Calu3 (cell line): ENCODE results near the gene SH2D3A. TPM values are rescaled to one million over a fixed set of nuclear protein-coding genes. Genes with fewer than 3 reads are reported as not detected.

ENCODE experiments used
- BruUV-seq: library from RNA; stranded (reverse); fragments of 400-500 nt; replicated peaks from 2 replicates; lab custom pipeline; 2021; lab: Mats Ljungman, UMichigan
- CTCF ChIA-PET: fragments of 300-600 bp; sonication (Branson Sonifier 250); formaldehyde crosslinking; loops from one replicate; lab custom pipeline; 2022; ENCODE audit warnings: antibody characterized with exemption; lab: Charles Lee
- DNase-seq: peaks from one replicate; pipeline ENCODE4 v3.0.0; 2022
- H3K27ac Mint-ChIP-seq: one replicate; pipeline ENCODE4 v1.8.0; 2022; ENCODE audit warnings: mixed read lengths; ENCODE audit not compliant: unreplicated experiment
- H3K27me3 Mint-ChIP-seq: one replicate; pipeline ENCODE4 v1.8.0; 2022; ENCODE audit warnings: mixed read lengths; ENCODE audit not compliant: unreplicated experiment
- H3K36me3 Mint-ChIP-seq: one replicate; pipeline ENCODE4 v1.8.0; 2022; ENCODE audit warnings: mild to moderate bottlenecking, moderate library complexity, mixed read lengths; ENCODE audit not compliant: insufficient read depth, unreplicated experiment
- H3K4me1 Mint-ChIP-seq: one replicate; pipeline ENCODE4 v1.8.0; 2022; ENCODE audit warnings: mild to moderate bottlenecking, low read depth, mixed read lengths; ENCODE audit not compliant: unreplicated experiment
- H3K4me3 Mint-ChIP-seq: one replicate; pipeline ENCODE4 v1.8.0; 2022; ENCODE audit warnings: mild to moderate bottlenecking, low read depth, moderate library complexity, mixed read lengths; ENCODE audit not compliant: unreplicated experiment
- H3K9me3 Mint-ChIP-seq: one replicate; pipeline ENCODE4 v1.8.0; 2022; ENCODE audit warnings: low read depth, mixed read lengths; ENCODE audit not compliant: unreplicated experiment
- intact Hi-C: fragments of 100-400 bp; cut with micrococcal nuclease; formaldehyde crosslinking; loops from one replicate; pipeline ENCODE4 v1.10.0; 2022; ENCODE audit not compliant: unreplicated experiment
- total RNA-seq: library from RNA; stranded (reverse); gene quantifications from 2 replicates; pipeline ENCODE4 v1.2.3, GENCODE V29; 2022
- TF ChIP-seq, protein P1 (sequence below): fragments of 200-600 bp; IDR thresholded peaks from one replicate; pipeline ENCODE4 v1.8.0; 2022; ENCODE audit warnings: antibody characterized with exemption; ENCODE audit not compliant: unreplicated experiment

The SH2D3A gene
- total RNA-seq, 1 experiment from 2014 or later = 64.0 TPM

DNA sequence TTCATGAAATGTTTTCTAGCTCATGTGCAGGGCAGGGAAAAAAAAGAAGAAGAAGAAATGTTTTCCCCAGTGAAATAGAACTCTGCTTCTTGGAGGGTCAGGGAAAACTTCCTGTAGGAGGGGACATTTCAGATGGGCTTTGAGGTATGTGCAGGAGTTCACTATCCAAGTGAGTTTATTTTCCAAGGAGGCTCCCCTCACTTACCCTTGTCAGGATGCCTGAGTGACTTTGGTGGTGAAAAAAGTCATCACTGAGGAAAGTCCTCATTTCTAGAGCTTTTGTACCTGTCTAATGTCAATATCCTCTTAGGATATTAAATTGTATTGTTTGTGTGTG lies 46.1 kb downstream of the SH2D3A start:
- H3K36me3 Mint-ChIP-seq = peaks cover 46% of the 10 kb centered on the region
- TF ChIP-seq, protein P1, sequence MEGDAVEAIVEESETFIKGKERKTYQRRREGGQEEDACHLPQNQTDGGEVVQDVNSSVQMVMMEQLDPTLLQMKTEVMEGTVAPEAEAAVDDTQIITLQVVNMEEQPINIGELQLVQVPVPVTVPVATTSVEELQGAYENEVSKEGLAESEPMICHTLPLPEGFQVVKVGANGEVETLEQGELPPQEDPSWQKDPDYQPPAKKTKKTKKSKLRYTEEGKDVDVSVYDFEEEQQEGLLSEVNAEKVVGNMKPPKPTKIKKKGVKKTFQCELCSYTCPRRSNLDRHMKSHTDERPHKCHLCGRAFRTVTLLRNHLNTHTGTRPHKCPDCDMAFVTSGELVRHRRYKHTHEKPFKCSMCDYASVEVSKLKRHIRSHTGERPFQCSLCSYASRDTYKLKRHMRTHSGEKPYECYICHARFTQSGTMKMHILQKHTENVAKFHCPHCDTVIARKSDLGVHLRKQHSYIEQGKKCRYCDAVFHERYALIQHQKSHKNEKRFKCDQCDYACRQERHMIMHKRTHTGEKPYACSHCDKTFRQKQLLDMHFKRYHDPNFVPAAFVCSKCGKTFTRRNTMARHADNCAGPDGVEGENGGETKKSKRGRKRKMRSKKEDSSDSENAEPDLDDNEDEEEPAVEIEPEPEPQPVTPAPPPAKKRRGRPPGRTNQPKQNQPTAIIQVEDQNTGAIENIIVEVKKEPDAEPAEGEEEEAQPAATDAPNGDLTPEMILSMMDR = no peak
- H3K4me3 Mint-ChIP-seq = peak overlapping the region; percentile 82
- peaks cover 4% of the 10 kb centered on the region for H3K9me3 Mint-ChIP-seq
- CTCF ChIA-PET = no interaction called here
- peak overlapping the region; percentile 72 for H3K27ac Mint-ChIP-seq
- BruUV-seq = no TSS peak
- intact Hi-C loops = no loop called here
- H3K4me1 Mint-ChIP-seq = peaks cover 72% of the 10 kb centered on the region
- H3K27me3 Mint-ChIP-seq = no peaks in the 10 kb centered on the region
- no peak for DNase-seq

DNA sequence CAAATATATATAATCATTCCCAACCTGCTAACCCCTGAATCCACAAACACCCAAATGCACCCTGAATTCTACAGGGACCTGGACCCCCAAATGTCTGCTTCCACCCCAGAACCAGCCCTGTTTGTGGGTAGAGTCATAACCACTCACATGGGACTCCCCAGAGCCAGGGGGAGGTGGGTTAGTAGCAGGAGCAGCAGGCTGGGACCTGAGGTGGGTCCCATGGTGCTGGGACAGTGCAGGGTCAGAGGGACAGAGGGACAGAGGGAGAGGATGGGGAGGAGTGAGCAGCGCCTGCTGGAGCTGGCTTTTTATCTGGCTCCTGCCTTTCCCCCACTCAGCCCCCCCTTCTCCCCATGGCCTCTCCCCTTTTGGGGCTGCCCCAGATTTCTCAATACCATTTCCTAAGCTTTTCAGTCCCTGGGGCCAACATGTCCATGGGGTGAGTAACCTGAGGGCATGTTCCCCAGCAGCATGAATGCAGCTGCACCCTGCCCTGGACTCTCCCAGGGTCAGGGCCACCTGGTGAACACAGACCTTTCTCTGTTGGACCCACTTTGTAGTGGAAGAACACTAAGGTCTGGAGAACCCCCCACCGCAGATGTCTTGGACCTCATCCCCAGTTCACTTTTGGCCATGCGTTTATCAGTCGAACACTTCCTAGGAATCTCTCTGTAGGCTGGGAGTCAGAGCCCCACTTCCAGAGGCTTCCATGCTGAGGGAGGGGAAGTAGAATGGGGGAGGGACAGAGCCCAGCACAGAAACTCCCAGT lies 46.7 kb downstream of the SH2D3A start, which contains the start of gene C3:
Gene C3, minus strand, starts transcription at position 282 of the 769 bp plus-strand sequence. Its CDS starts 61 bp downstream, at position 221.
- H3K4me1 Mint-ChIP-seq = peaks cover 69% of the 10 kb centered on the region
- peak; percentile 57 for DNase-seq
- H3K4me3 Mint-ChIP-seq = peak within 1 kb of the TSS; percentile 82
- CTCF ChIA-PET = no interaction called here
- no peaks in the 10 kb centered on the region for H3K27me3 Mint-ChIP-seq
- intact Hi-C loops = no loop called here
- peak within 1 kb of the TSS; percentile 72 for H3K27ac Mint-ChIP-seq
- no TSS peak for BruUV-seq
- peaks cover 4% of the 10 kb centered on the region for H3K9me3 Mint-ChIP-seq
- peaks cover 46% of the 10 kb centered on the region for H3K36me3 Mint-ChIP-seq
- TF ChIP-seq, protein P1 = no peak

DNA sequence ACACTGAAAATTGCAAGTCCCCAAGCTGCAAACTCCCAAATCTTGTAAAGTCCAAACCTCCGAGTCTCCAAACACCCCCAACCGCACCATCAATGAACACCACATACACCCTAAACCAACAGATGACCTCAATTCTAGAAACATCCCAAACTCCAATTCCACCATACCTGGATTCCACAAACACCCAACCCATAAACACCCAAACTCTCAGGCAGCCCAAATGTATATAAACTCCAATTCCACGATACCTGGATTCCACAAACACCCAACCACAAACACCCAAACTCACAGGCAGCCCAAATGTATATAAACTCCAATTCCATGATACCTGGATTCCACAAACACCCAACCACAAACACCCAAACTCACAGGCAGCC lies 47.3 kb downstream of the SH2D3A start:
- Mint-ChIP-seq H3K4me3 (peak overlapping the region; percentile 82), H3K27me3 (no peaks in the 10 kb centered on the region), H3K4me1 (peaks cover 63% of the 10 kb centered on the region), H3K36me3 (peaks cover 44% of the 10 kb centered on the region), H3K27ac (peak overlapping the region; percentile 72), H3K9me3 (peaks cover 4% of the 10 kb centered on the region)
- TF ChIP-seq, protein P1 = no peak
- BruUV-seq = TSS peak; percentile 64
- DNase-seq = no peak
- CTCF ChIA-PET = no interaction called here
- intact Hi-C loops = no loop called here

DNA sequence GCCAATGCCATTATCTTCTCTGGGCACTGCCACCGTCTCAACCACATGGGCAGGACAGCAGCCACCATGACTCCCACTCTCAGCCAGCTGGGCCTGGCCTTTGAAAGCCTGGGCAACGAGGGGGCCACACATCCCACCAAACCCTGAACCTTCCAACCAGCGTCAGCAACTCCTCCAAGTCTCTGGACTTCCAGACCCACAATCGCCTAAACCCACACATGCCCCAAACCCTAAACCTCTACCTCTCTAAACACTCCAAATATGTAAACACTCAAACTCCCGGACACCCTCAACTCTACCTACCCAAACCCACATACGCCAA lies 47.7 kb downstream of the SH2D3A start:
- Mint-ChIP-seq H3K36me3 (peaks cover 42% of the 10 kb centered on the region), H3K27me3 (no peaks in the 10 kb centered on the region), H3K4me1 (peaks cover 58% of the 10 kb centered on the region), H3K9me3 (peaks cover 4% of the 10 kb centered on the region), H3K27ac (peak overlapping the region; percentile 72), H3K4me3 (peak overlapping the region; percentile 82)
- no peak for DNase-seq
- intact Hi-C loops = no loop called here
- TF ChIP-seq, protein P1 = no peak
- BruUV-seq = no TSS peak
- CTCF ChIA-PET = no interaction called here
